Gastrocnemius medialis (tissue), 4 donors: ENCODE data around the gene HERC3.

Experiments
- POLR2A ChIP-seq, 2 donors: fragments of 450-650 bp; IDR thresholded peaks; one replicate each; pipeline ENCODE4 v1.6.1; 2017; ENCODE audit warnings: antibody characterized with exemption in 2 of 2, mild to moderate bottlenecking in 2 of 2, moderate library complexity in 2 of 2
- TF ChIP-seq, protein P1 (sequence below), 5 experiments: fragments of 450-650 bp in 3 of 5; fragments of 200-600 bp in 2 of 5; sonication (generic) in 2 of 5; IDR thresholded peaks in 4 of 5; conservative IDR thresholded peaks in 1 of 5; 1 replicate in 4 of 5; 2 replicates in 1 of 5; pipeline ENCODE4 v1.5.1; 2016 to 2019; ENCODE audit warnings: antibody characterized with exemption in 5 of 5, mild to moderate bottlenecking in 3 of 5, moderate library complexity in 3 of 5

DNA sequence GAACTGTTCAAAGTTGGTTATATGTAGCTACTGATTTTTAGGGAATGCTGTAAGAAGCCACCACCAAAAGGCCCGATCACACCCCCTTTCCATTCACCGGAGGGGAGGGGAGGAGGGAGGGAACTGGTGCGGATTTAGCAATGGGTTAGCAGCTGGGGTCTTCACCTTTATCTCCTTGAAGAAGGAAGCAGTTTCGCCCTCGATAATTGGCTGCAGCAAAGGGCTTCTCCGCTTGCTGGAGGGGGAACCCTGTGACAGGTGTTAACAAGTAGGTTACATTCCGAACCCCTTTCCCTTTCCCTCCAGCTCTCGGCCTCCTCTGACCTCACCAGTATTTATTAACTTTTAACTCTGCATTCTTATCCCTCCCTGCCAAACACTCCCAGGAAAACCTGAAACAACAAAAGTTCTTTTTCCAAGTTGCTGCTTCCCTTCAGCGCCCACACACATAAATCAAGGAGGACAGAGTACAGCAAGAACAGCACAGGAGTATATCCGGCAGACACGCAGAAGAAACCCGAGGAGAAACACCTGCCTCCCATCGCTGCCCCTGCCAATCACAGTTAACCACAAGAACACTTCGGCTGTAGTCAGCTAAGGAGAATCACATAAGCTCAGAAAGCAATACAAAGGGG, 145.1 kb downstream of the HERC3 start:
- TF ChIP-seq, protein P1, sequence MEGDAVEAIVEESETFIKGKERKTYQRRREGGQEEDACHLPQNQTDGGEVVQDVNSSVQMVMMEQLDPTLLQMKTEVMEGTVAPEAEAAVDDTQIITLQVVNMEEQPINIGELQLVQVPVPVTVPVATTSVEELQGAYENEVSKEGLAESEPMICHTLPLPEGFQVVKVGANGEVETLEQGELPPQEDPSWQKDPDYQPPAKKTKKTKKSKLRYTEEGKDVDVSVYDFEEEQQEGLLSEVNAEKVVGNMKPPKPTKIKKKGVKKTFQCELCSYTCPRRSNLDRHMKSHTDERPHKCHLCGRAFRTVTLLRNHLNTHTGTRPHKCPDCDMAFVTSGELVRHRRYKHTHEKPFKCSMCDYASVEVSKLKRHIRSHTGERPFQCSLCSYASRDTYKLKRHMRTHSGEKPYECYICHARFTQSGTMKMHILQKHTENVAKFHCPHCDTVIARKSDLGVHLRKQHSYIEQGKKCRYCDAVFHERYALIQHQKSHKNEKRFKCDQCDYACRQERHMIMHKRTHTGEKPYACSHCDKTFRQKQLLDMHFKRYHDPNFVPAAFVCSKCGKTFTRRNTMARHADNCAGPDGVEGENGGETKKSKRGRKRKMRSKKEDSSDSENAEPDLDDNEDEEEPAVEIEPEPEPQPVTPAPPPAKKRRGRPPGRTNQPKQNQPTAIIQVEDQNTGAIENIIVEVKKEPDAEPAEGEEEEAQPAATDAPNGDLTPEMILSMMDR (IDR thresholded peaks at IDR 0.05 in 4 of 5, conservative IDR thresholded peaks at IDR 0.05 in 1 of 5) = no peak
- no peak for TF ChIP-seq POLR2A (IDR thresholded peaks at IDR 0.05)
